HepG2 (cell line): ENCODE data around the gene CPLANE2. TPM values are rescaled to one million over a fixed set of nuclear protein-coding genes. Genes with fewer than 3 reads are reported as not detected.

ENCODE experiments used
- ARID4A ChIP-seq: sonication (generic); formaldehyde crosslinking; IDR thresholded peaks from 2 replicates; pipeline ENCODE4 v1.5.0; 2020; ENCODE audit warnings: mild to moderate bottlenecking, missing genetic modification reagents, borderline replicate concordance
- CEBPB ChIP-seq: IDR thresholded peaks from 2 replicates; pipeline ENCODE4 v1.6.1; 2011; ENCODE audit warnings: low read depth, low read length, improper control_type of control experiment, borderline replicate concordance
- DR1 ChIP-seq: sonication (generic); formaldehyde crosslinking; IDR thresholded peaks from 2 replicates; pipeline ENCODE4 v1.8.0; 2021; ENCODE audit warnings: mild to moderate bottlenecking, missing genetic modification reagents, inconsistent platforms
- HDAC2 ChIP-seq: sonication (generic); formaldehyde crosslinking; IDR thresholded peaks from 2 replicates; pipeline ENCODE4 v1.4.0; 2020; ENCODE audit warnings: missing genetic modification reagents
- HMGA1 ChIP-seq: sonication (generic); formaldehyde crosslinking; conservative IDR thresholded peaks from 2 replicates; pipeline ENCODE4 v1.4.0; 2020; ENCODE audit warnings: missing genetic modification reagents
- HNRNPK ChIP-seq: fragments of 200-400 bp; formaldehyde crosslinking; IDR thresholded peaks from 2 replicates; pipeline ENCODE4 v1.6.1; 2018; ENCODE audit warnings: low read length, low read depth, moderate library complexity, mild to moderate bottlenecking; ENCODE audit not compliant: poor library complexity, severe bottlenecking
- PTBP1 ChIP-seq: fragments of 200-400 bp; formaldehyde crosslinking; IDR thresholded peaks from 2 replicates; pipeline ENCODE4 v1.6.1; 2018; ENCODE audit warnings: low read length, low read depth; ENCODE audit not compliant: poor library complexity, severe bottlenecking
- RAD51 ChIP-seq: fragments of 450-650 bp; IDR thresholded peaks from 2 replicates; pipeline ENCODE4 v1.6.1; 2016; ENCODE audit warnings: borderline replicate concordance
- THAP8 ChIP-seq: sonication (generic); formaldehyde crosslinking; IDR thresholded peaks from 2 replicates; pipeline ENCODE4 v1.5.1; 2020; ENCODE audit warnings: missing genetic modification reagents, mild to moderate bottlenecking, borderline replicate concordance
- ZBTB8A ChIP-seq: sonication (generic); formaldehyde crosslinking; IDR thresholded peaks from 2 replicates; pipeline ENCODE4 v1.4.0; 2020; ENCODE audit warnings: mild to moderate bottlenecking, low read depth, missing genetic modification reagents, borderline replicate concordance
- ZNF503 ChIP-seq: sonication (generic); formaldehyde crosslinking; IDR thresholded peaks from 2 replicates; pipeline ENCODE4 v1.4.0; 2020; ENCODE audit warnings: missing genetic modification reagents
- ZNF552 ChIP-seq: sonication (generic); formaldehyde crosslinking; IDR thresholded peaks from 2 replicates; pipeline ENCODE4 v1.9.0; 2022; ENCODE audit warnings: missing genetic modification reagents, mild to moderate bottlenecking, borderline replicate concordance
- ZNF616 ChIP-seq: sonication (generic); formaldehyde crosslinking; IDR thresholded peaks from 2 replicates; pipeline ENCODE4 v1.5.0; 2020; ENCODE audit warnings: low read depth, mild to moderate bottlenecking, missing genetic modification reagents
- ZNF629 ChIP-seq: sonication (generic); formaldehyde crosslinking; conservative IDR thresholded peaks from 2 replicates; pipeline ENCODE4 v1.5.0; 2020; ENCODE audit warnings: missing genetic modification reagents
- ZNF816 ChIP-seq: sonication (generic); formaldehyde crosslinking; IDR thresholded peaks from 2 replicates; pipeline ENCODE4 v1.8.0; 2022; ENCODE audit warnings: missing genetic modification reagents, mild to moderate bottlenecking, borderline replicate concordance
- ZNF83 ChIP-seq: sonication (generic); formaldehyde crosslinking; IDR thresholded peaks from 2 replicates; pipeline ENCODE4 v1.4.0; 2020; ENCODE audit warnings: missing genetic modification reagents, mild to moderate bottlenecking, borderline replicate concordance
- ZSCAN30 ChIP-seq: sonication (generic); formaldehyde crosslinking; IDR thresholded peaks from 2 replicates; pipeline ENCODE4 v1.5.0; 2020; ENCODE audit warnings: mild to moderate bottlenecking, missing genetic modification reagents
- polyA plus RNA-seq, 8 experiments: library from polyadenylated mRNA; depleted of rRNA in 3 of 8; stranded (reverse) in 7 of 8; unstranded in 1 of 8; fragments of >200 nt; fragmentation: Illumina TruSeq in 4 of 8; extraction: Trizol in 4 of 8; gene quantifications; 2 replicates each; pipeline versions ENCODE4 v1.2.1 to v1.2.3, GENCODE V29; 2011 to 2016; ENCODE audit warnings: low read depth in 4 of 8, missing spikeins in 1 of 8, mixed read lengths in 1 of 8; ENCODE audit not compliant: insufficient read depth in 1 of 8
- total RNA-seq, 5 experiments: library from RNA; depleted of rRNA; stranded (reverse); fragments of >200 nt; fragmentation: Illumina TruSeq; extraction: Trizol; gene quantifications; 2 replicates each; pipeline ENCODE4 v1.2.3, GENCODE V29; 2016; ENCODE audit warnings: low read depth in 1 of 5
- TF ChIP-seq, protein P1 (sequence below): sonication (generic); formaldehyde crosslinking; IDR thresholded peaks from 2 replicates; pipeline ENCODE4 v1.4.0; 2020; ENCODE audit warnings: mild to moderate bottlenecking, missing genetic modification reagents
- TF ChIP-seq, protein P2 (sequence below): sonication (generic); formaldehyde crosslinking; IDR thresholded peaks from 2 replicates; pipeline ENCODE4 v1.4.0; 2020; ENCODE audit warnings: mild to moderate bottlenecking, missing genetic modification reagents

Gene CPLANE2
- total and polyA plus RNA-seq, 2 of the 13 experiments (the other 11 are each of a cell fraction or from before 2014, with no cell fraction given), result 0.29 to 1.6 TPM

GRCh38 chr1:16181887-16182719 is 54.9 kb downstream of the CPLANE2 start (continued):
- TF ChIP-seq, protein P1, sequence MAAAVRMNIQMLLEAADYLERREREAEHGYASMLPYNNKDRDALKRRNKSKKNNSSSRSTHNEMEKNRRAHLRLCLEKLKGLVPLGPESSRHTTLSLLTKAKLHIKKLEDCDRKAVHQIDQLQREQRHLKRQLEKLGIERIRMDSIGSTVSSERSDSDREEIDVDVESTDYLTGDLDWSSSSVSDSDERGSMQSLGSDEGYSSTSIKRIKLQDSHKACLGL, result no peak
- no peak for TF ChIP-seq ZNF552 (CRISPR knock-in tag)
- no peak for TF ChIP-seq ZNF83 (CRISPR knock-in tag)
- TF ChIP-seq ZSCAN30 (CRISPR knock-in tag), result no peak
- TF ChIP-seq ARID4A (CRISPR knock-in tag), result peak; percentile 50; the same call in 1 of the 2 replicates
- TF ChIP-seq HMGA1 (CRISPR knock-in tag), result no peak
- TF ChIP-seq DR1 (CRISPR knock-in tag), result no peak
- TF ChIP-seq ZNF616 (CRISPR knock-in tag), result no peak
- peak; percentile 64 for TF ChIP-seq PTBP1
- no peak for TF ChIP-seq ZNF816 (CRISPR knock-in tag)
- no peak for TF ChIP-seq RAD51
- peak; percentile 85 for TF ChIP-seq HDAC2 (CRISPR knock-in tag)
- no peak for TF ChIP-seq HNRNPK
- TF ChIP-seq CEBPB, result no peak
- TF ChIP-seq ZNF503, result peak; percentile 80; the same call in 1 of the 2 replicates
- TF ChIP-seq THAP8 (CRISPR knock-in tag), result no peak; the same call in 1 of the 2 replicates
- TF ChIP-seq ZBTB8A, result no peak
- no peak for TF ChIP-seq ZNF629 (CRISPR knock-in tag)
- TF ChIP-seq, protein P2, sequence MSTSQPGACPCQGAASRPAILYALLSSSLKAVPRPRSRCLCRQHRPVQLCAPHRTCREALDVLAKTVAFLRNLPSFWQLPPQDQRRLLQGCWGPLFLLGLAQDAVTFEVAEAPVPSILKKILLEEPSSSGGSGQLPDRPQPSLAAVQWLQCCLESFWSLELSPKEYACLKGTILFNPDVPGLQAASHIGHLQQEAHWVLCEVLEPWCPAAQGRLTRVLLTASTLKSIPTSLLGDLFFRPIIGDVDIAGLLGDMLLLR, result no peak
